ENCODE data around the gene KBTBD8.

Gene KBTBD8

GRCh38 chr3:66998113-66998903 lies at the start of gene KBTBD8:
TSS of gene KBTBD8 (plus strand) at chr3:66998307. CDS start at chr3:66998356, 49 bp downstream.
- DNase-seq: peak; percentile 92

- DNase-seq: no peak
Measured at GRCh38 chr3:66948838-66949237, 49.3 kb upstream of the KBTBD8 start.

- no peak for DNase-seq
Measured at GRCh38 chr3:66949898-66950297, 48.2 kb upstream of the KBTBD8 start.

DNA sequence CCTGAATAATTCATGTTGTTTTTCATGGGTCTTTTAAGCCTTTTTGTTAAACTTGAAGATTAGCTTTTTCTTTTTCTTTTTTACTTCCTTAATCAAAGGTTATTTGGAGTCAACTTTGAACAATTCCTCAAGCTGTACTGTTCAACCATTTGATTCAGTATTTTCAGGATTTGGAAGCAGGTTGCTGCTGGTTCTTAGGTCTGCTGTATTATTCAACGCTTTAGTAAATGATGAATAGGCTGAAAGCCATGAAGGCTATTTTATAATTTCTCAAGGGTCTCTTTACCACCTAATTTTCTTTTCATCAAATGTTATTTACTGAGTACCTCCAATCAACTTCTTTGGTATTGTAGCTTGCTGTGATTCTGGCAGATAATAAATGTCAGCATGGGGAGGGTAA lies 45.8 kb upstream of the KBTBD8 start:
- DNase-seq: peak; percentile 38

- no peak for DNase-seq
Measured at GRCh38 chr3:66953934-66954445, 44.1 kb upstream of the KBTBD8 start.

GRCh38 chr3:66956742-66957141 lies 41.4 kb upstream of the KBTBD8 start:
- DNase-seq: no peak

- no peak for DNase-seq
Measured at GRCh38 chr3:66957367-66957766, 40.7 kb upstream of the KBTBD8 start.

DNA sequence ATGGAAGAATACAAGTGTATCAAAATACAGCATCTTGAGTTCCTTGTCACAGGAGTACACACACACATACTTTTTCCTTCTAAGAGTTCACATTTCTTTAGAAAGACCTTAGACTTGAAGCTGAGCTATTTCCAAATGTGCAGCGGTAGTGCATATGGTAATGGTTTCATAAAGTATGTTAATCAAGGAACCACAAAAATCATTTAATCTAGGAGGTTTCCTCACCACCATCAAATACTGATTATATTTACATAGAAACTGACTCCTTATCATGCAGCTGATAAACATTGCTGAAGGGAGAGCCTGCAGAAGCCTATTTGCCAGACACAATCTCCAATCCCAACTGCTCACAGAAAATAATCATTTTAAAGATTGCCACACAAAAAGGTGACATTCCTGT lies 40.0 kb upstream of the KBTBD8 start:
- DNase-seq: no peak

- DNase-seq: no peak
Measured at GRCh38 chr3:66962664-66963063, 35.4 kb upstream of the KBTBD8 start.

DNA sequence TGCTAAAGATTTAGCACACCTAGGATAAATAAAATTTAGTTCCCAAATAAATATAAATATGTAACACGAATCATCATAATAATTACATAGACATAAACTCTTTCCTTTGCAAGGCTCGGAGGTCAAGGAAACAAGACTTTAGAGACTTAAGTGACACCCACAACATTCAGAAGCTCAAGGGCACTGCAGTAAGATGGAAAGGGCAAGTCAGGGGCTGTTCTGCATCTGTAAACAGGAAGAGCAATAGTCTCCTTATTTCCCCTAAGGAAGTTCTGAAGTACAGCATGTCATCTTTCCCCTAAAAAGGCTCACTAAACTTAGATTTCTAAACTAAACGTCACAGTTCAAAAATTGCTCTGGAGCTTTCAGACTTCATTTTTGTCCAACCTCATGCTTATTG lies 26.9 kb upstream of the KBTBD8 start:
- no peak for DNase-seq

- peak; percentile 55 for DNase-seq
Measured at GRCh38 chr3:66971891-66972551, 26.1 kb upstream of the KBTBD8 start.

GRCh38 chr3:66980791-66981190 lies 17.3 kb upstream of the KBTBD8 start:
- DNase-seq: no peak

DNA sequence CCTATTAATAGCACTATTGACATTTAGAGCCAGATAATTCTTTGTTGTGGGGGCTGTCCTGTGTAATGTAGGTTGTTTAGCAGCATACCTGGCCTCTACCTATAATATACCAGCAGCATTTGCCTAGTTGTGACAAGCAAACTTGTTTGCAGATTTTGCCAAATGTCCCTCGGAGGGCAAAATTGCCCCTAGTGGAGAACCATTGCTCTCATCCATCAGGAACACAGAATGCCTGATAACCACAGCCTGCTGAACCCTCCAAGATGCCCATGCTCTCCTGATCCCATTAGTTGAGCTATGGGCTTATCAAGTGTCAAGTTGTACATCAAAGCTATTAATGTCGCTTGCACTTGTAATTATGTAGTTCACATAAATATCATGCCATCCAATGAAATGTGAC lies 15.0 kb upstream of the KBTBD8 start:
- DNase-seq: no peak

DNA sequence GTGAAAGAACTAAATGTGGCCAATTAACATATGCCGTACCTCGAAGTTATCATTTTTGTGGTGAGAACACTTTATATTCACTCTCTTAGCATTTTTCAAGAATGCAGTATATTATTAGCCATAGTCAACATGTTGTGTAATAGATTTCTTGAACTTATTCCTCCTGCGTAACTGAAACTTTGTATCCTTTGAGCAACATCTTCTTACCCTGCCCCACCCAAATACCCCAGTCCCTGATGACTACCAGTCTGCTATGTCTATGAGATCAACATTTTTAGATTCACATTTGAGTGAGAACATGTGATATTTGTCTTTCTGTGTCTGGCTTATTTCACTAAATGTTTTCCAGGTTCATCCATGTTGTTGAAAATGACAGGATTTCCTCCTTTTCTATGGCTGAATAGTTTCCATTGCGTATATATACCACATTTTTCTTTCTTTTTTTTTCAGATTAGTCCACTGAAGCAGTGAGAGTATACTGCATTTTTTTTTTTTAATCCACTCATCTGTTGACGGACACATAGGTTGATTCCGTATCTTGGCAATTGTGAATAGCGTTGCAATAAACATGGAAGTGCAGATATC lies 12.7 kb upstream of the KBTBD8 start:
- DNase-seq: no peak

GRCh38 chr3:66986406-66986805 lies 11.7 kb upstream of the KBTBD8 start:
- DNase-seq: no peak

DNA sequence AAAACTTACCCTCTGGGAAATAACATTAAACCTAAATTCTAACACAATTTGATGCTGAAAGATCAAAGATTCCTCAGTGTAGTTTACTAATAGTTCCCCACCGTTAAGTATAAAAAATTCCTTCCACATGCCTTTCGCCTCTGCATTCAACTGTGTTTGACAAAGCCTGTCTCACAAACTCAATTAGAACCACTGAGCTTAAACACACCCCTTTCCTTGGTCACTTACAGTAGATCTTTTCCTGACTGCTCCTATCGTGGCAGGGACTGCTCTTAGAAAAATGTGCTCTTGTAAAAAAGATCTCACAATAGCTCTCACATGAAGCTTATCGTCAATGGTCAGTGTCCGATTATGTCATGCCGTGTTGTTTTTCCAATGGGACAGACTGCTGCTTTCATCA lies 8.9 kb upstream of the KBTBD8 start:
- DNase-seq: no peak

DNA sequence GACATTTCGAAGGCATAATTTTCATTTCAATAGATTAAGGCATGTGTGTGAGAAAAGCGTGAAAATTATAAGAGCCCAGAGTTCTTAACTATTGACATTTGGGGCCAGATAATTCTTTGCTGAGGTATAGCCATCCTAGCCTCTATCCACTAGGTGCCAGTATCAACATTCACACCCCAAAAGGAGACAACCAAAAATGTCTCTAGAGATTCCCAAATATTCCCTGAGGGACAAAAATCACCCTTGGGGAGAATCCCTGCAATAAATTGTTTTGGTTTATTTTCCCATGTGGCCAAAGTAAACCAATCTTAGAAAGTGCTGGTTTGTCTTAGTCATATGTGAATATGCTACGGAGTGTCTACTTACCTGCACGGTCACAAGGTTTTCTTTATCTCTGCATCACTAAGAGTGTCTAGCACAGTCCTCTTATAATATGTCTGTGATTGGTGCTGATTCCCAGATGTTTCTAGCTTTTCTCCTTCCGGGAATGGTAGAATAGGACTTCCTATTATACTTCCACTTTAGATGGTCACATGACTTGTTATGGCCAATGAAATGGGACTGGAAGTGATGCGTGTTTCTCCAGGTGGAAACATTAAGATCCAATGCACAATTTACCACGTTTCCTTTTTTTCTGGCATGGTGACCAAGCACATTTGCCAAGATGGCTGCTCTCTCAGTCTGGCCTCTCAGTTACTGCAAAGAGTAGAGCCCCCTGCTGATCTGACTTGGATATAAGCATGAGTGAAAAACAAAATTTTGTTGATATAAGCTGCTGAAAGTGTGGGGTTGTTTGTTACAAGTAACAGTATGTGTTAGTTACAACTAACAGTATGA lies 8.0 kb upstream of the KBTBD8 start:
- no peak for DNase-seq

- no peak for DNase-seq
Measured at GRCh38 chr3:66991459-66991858, 6.6 kb upstream of the KBTBD8 start.

DNA sequence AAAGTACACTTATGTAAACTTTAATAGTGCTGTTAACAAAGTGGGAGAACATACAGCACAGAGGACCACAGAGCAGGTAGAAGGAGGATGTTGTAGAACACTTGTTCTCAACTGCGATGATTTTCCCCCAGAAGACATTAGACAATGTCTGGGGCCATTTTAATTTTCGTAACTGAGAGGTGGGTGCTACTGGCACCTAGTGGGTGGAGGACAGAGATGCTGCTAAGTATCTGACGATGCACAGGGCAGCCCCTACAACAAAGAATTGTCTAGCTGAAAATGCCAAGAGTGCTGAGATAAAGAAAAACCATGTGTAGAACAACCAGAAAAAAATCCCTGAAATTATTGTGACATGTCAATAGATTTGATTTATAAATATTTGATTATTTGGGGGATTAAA lies 5.0 kb upstream of the KBTBD8 start:
- DNase-seq: no peak

DNA sequence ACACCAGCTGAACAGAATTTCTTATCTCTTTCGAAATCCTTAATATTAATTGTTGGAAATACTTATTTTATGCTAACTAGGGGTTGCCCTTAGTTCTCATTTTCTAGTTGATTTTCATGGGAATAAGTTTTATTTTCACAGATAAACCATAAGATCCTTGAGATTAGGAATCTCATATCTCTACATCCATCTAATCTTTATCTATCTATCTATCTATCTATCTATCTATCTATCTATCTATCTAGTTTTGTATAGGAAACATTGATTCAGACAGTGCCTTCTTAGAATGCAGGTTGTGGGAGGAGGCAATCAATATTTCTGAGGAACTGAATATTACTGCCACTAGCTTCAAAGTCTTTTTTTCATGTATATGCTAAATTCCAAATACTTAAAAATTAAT lies 3.5 kb upstream of the KBTBD8 start:
- no peak for DNase-seq

GRCh38 chr3:66996696-66997095 lies 1.4 kb upstream of the KBTBD8 start:
- no peak for DNase-seq

DNA sequence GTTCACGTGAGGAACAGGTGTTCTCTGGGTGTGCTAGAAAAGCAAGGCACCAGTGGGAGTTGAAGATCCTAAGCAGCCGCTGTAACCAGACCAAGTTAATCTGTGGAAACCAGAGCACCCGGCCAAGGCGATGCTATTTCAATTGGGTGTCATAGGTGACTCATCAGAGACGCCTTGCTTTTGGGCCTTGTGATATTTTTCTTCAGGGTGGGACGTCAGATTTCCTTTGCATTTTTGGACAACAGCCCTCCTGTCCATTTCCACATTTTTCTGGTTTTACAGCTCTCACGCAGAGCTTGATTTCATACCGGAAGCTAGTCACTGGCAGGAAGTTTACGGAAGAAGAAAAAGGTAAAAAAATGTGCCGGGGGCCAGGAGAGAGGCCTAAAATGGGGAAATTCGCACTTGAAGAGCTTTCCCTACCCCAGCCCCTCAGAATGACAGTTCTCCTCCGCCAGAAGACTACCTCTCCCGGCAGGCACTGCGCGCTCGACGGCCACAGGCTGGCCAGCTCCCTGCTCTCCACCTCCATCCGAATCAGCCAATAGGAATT lies 471 bp upstream of the KBTBD8 start:
- DNase-seq: no peak

GRCh38 chr3:66998904-66999235 lies 763 bp downstream of the KBTBD8 start:
- DNase-seq: no peak

All from NCI-H2227 treated with DMSO at 0.1 percent for 48 hours (cell line).